B cell (primary cell): Measurements from ENCODE around the gene LRRC2.

ENCODE experiments used
- CTCF ChIP-seq: fragments of 200-600 bp; IDR thresholded peaks from one replicate; pipeline ENCODE4 v1.8.0; 2022; ENCODE audit warnings: antibody characterized with exemption, mild to moderate bottlenecking
- EZH2 ChIP-seq: IDR thresholded peaks from 2 replicates; pipeline ENCODE4 v1.6.1; 2012; ENCODE audit warnings: borderline replicate concordance, low read depth, mild to moderate bottlenecking, moderate library complexity, low read length; ENCODE audit not compliant: insufficient read depth, poor library complexity, severe bottlenecking

DNA sequence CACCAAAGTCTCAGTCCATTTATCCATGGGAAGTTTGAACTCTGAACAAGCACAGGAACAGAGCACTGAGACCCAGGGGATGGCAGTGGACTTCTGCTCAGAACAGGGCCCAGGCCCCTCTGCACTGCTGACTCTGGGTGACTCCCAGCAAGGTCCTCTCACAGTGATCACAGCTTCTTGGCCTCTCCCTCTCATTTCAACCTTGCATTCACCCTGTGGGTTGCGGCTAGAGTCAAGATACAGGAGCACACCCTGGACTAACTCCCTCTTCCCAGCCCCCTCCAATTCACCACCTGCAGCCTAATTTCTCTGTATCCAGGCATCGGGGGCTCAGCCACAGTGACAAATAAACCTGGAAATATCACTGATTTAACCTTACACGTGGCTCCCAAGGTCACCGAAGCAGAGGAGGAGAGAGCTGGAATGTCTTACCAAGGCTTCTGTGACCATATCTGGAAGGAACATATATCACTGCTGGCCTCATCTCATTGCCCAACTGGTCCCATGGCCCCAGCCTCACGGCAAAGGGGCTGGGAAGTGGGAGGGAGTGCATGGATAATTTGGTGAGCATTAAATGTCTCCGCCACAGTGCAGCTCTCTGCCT is 67.1 kb downstream of the LRRC2 start:
- TF ChIP-seq CTCF: no peak
- no peak for TF ChIP-seq EZH2
